Measurements from ENCODE around the gene MARCHF10.

DNA sequence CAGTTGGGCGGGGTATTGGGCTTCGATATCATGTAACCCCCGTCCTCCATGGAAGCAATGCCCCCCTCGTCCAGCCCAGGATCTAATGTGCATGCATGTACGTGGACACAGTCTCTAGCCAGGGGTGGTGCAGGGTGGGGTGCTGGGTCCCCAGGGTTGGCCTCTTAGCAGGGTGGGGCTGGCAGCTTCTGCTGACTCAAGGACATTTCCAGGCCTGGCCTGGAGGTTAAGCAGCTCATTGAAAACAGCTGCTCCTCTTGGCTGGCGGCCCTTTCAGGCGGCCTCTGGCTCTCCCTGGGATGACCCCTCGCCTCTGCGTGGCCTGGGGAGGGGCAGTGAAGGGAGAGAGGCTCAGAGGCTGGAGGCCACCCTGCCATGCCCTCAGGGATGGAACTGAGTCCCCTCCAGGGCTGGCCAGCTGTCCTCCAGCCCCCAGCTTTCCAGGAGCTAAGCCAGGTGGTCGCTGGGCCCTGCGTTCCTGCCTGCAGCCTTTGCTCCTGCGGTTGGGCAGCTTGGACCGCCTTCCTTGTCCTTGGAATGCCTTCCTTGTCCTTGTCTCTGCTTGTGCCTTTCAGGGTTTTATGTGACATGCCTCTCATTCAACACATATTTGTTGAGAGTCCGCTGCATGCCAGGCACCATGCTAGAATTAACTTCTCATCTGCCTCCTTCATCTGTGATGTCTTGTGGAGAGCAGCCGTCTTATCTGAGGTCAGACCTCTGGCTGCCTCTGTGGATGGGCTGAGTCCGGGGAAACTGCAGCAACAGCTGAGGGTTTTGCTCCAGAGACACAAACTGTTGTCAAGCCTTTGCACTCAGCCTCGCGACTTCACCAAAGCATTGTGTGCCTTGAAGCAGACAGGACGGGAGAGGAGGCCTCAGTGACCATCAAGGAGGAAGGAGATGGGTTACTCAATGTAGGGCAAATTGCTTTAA, 154.0 kb downstream of the MARCHF10 start:
- TF ChIP-seq CTCF (IDR thresholded peaks at IDR 0.05) (no peak), POLR2A (IDR thresholded peaks at IDR 0.05) (no peak), POLR2AphosphoS5 (IDR thresholded peaks at IDR 0.05) (peak in 1 of 3 donors; percentile 62)

All from breast epithelium (tissue), 3 donors.